Ishikawa (cell line): ENCODE measurements around the gene OTX1.

Experiments
- CEBPB ChIP-seq: IDR thresholded peaks from 2 replicates; pipeline ENCODE4 v1.6.1; 2012
- EP300 ChIP-seq: IDR thresholded peaks from 2 replicates; pipeline ENCODE4 v1.6.1; 2012; ENCODE audit warnings: borderline replicate concordance
- NFIC ChIP-seq: IDR thresholded peaks from 2 replicates; pipeline ENCODE4 v1.6.1; 2012
- RAD21 ChIP-seq: IDR thresholded peaks from 2 replicates; pipeline ENCODE4 v1.6.1; 2012; ENCODE audit warnings: low read depth
- TAF1 ChIP-seq: IDR thresholded peaks from 2 replicates; pipeline ENCODE4 v1.6.1; 2012; ENCODE audit warnings: low read depth, mild to moderate bottlenecking
- TCF12 ChIP-seq: IDR thresholded peaks from 2 replicates; pipeline ENCODE4 v1.6.1; 2012; ENCODE audit warnings: low read depth
- YY1 ChIP-seq: IDR thresholded peaks from 2 replicates; pipeline ENCODE4 v1.6.1; 2012; ENCODE audit warnings: low read depth
- TF ChIP-seq, protein P1 (sequence below): IDR thresholded peaks from 2 replicates; pipeline ENCODE4 v1.6.1; 2012; ENCODE audit warnings: low read depth, mild to moderate bottlenecking
- TF ChIP-seq, protein P2 (sequence below): IDR thresholded peaks from 2 replicates; pipeline ENCODE4 v1.6.1; 2012
- TF ChIP-seq, protein P3 (sequence below): IDR thresholded peaks from 2 replicates; pipeline ENCODE4 v1.6.1; 2012

GRCh38 chr2:63018439-63018838, 32.2 kb upstream of the OTX1 start:
- TF ChIP-seq, protein P1, sequence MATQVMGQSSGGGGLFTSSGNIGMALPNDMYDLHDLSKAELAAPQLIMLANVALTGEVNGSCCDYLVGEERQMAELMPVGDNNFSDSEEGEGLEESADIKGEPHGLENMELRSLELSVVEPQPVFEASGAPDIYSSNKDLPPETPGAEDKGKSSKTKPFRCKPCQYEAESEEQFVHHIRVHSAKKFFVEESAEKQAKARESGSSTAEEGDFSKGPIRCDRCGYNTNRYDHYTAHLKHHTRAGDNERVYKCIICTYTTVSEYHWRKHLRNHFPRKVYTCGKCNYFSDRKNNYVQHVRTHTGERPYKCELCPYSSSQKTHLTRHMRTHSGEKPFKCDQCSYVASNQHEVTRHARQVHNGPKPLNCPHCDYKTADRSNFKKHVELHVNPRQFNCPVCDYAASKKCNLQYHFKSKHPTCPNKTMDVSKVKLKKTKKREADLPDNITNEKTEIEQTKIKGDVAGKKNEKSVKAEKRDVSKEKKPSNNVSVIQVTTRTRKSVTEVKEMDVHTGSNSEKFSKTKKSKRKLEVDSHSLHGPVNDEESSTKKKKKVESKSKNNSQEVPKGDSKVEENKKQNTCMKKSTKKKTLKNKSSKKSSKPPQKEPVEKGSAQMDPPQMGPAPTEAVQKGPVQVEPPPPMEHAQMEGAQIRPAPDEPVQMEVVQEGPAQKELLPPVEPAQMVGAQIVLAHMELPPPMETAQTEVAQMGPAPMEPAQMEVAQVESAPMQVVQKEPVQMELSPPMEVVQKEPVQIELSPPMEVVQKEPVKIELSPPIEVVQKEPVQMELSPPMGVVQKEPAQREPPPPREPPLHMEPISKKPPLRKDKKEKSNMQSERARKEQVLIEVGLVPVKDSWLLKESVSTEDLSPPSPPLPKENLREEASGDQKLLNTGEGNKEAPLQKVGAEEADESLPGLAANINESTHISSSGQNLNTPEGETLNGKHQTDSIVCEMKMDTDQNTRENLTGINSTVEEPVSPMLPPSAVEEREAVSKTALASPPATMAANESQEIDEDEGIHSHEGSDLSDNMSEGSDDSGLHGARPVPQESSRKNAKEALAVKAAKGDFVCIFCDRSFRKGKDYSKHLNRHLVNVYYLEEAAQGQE, result no peak
- TF ChIP-seq TAF1 (no peak), EP300 (no peak), RAD21 (no peak), NFIC (no peak), TCF12 (no peak), CEBPB (no peak), YY1 (no peak)
- TF ChIP-seq, protein P2, sequence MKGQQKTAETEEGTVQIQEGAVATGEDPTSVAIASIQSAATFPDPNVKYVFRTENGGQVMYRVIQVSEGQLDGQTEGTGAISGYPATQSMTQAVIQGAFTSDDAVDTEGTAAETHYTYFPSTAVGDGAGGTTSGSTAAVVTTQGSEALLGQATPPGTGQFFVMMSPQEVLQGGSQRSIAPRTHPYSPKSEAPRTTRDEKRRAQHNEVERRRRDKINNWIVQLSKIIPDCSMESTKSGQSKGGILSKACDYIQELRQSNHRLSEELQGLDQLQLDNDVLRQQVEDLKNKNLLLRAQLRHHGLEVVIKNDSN, result no peak
- TF ChIP-seq, protein P3, sequence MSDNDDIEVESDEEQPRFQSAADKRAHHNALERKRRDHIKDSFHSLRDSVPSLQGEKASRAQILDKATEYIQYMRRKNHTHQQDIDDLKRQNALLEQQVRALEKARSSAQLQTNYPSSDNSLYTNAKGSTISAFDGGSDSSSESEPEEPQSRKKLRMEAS, result no peak
